ENCODE measurements around the gene AJM1. TPM values are rescaled to one million over a fixed set of nuclear protein-coding genes. Genes with fewer than 3 reads are reported as not detected.
"Not testable (repeated sequence)": the region's sequence is repeated elsewhere in the genome, so short reads cannot be mapped to it uniquely, and the experiment has no call there.

Gene AJM1
- total RNA-seq, result 1 to 10 TPM; 1.4 to 7.3 (median 3.0) TPM

- H3K4me1 ChIP-seq, result peaks cover 43 to 62% (median 51%) of the 10 kb centered on the region in 4 donors
- peak within 1 kb of the TSS; percentile 39 to 55 (median 43) for H3K4me3 ChIP-seq
- peak within 1 kb of the TSS in 2 of 4 donors; percentile 4 to 20 for H3K27ac ChIP-seq
These were observed at the start of gene AJM1 for GRCh38 chr9:136842380-136842948. Gene AJM1 (plus strand): TSS chr9:136842478. CDS start chr9:136844415, 1,937 bp downstream.

GRCh38 chr9:136793086-136793946 is 49.0 kb upstream of the AJM1 start:
- WGBS, 2 donors, result 80 to 82% methylated on average over 11 to 17 of the region's 17 CpGs
- Histone ChIP-seq H3K9me3 (no peaks in the 10 kb centered on the region), H3K36me3 (peaks cover 0 to 14% (median 6%) of the 10 kb centered on the region in 4 donors), H3K4me3 (no peak overlapping the region), H3K27ac (peak overlapping the region in 2 of 4 donors; percentile 95 to 96), H3K27me3 (no peaks in the 10 kb centered on the region), H3K4me1 (peaks cover 18 to 28% (median 20%) of the 10 kb centered on the region in 4 donors)
- no peak for DNase-seq
- no peak for TF ChIP-seq POLR2AphosphoS5 (IDR thresholded peaks at IDR 0.05)
- TF ChIP-seq EP300 (IDR thresholded peaks at IDR 0.05), result no peak
- TF ChIP-seq POLR2A (IDR thresholded peaks at IDR 0.05), result no peak
- TF ChIP-seq CTCF (IDR thresholded peaks at IDR 0.05), result no peak
- ATAC-seq (ENCODE audit: low FRiP score in 2 of 2), result no peak

More at GRCh38 chr9:136842380-136842948, at the start of gene AJM1:
- peak; percentile 71 to 91 for DNase-seq
- Histone ChIP-seq H3K27me3 (peaks cover 0 to 39% (median 33%) of the 10 kb centered on the region in 4 donors), H3K36me3 (peaks cover 0 to 39% (median 27%) of the 10 kb centered on the region in 4 donors)
- TF ChIP-seq POLR2AphosphoS5 (IDR thresholded peaks at IDR 0.05) (peak in 1 of 2 donors; percentile 25), CTCF (IDR thresholded peaks at IDR 0.05) (peak; percentile 84 to 91 (median 87))
- H3K9me3 ChIP-seq, result not testable (repeated sequence)
- WGBS, 2 donors, result 0 to 1% methylated on average over 8 to 20 of the region's 27 CpGs
- ATAC-seq (ENCODE audit: low FRiP score in 2 of 2), result peak; percentile 86 to 88

GRCh38 chr9:136794281-136794999 is 47.8 kb upstream of the AJM1 start:
- Histone ChIP-seq H3K36me3 (peaks cover 0 to 14% (median 6%) of the 10 kb centered on the region in 4 donors), H3K27me3 (peaks cover 0 to 7% (median 3%) of the 10 kb centered on the region in 4 donors), H3K4me1 (peaks cover 25 to 30% (median 27%) of the 10 kb centered on the region in 4 donors), H3K4me3 (no peak overlapping the region), H3K27ac (no peak overlapping the region), H3K9me3 (no peaks in the 10 kb centered on the region)
- WGBS, 2 donors, result 93% methylated on average over 12 to 14 of the region's 14 CpGs
- no peak for TF ChIP-seq POLR2A (IDR thresholded peaks at IDR 0.05)
- TF ChIP-seq CTCF (IDR thresholded peaks at IDR 0.05), result no peak
- TF ChIP-seq POLR2AphosphoS5 (IDR thresholded peaks at IDR 0.05), result no peak
- TF ChIP-seq EP300 (IDR thresholded peaks at IDR 0.05), result no peak
- no peak for DNase-seq
- no peak for ATAC-seq (ENCODE audit: low FRiP score in 2 of 2)

GRCh38 chr9:136795000-136795348 is 47.3 kb upstream of the AJM1 start:
- Histone ChIP-seq H3K27ac (no peak overlapping the region), H3K36me3 (peaks cover 0 to 14% (median 6%) of the 10 kb centered on the region in 4 donors), H3K4me1 (peaks cover 29 to 36% (median 31%) of the 10 kb centered on the region in 4 donors), H3K9me3 (no peaks in the 10 kb centered on the region), H3K27me3 (peaks cover 0 to 13% (median 5%) of the 10 kb centered on the region in 4 donors), H3K4me3 (no peak overlapping the region)
- TF ChIP-seq EP300 (IDR thresholded peaks at IDR 0.05) (no peak), POLR2A (IDR thresholded peaks at IDR 0.05) (no peak), CTCF (IDR thresholded peaks at IDR 0.05) (no peak), POLR2AphosphoS5 (IDR thresholded peaks at IDR 0.05) (no peak)
- DNase-seq (no peak), ATAC-seq (ENCODE audit: low FRiP score in 2 of 2) (no peak)
- WGBS, 2 donors, result 57 to 66% methylated on average over 6 of the region's 6 CpGs

Measured in upper lobe of left lung (tissue), 6 donors.